T-helper 17 cell (primary cell): ENCODE data around the gene TRIO. TPM values are rescaled to one million over a fixed set of nuclear protein-coding genes. Genes with fewer than 3 reads are reported as not detected.
A peak's percentile ranks its signal among the peaks of the same experiment; 100 is the strongest.
"Not testable (repeated sequence)": the region's sequence is repeated elsewhere in the genome, so short reads cannot be mapped to it uniquely, and the experiment has no call there.

ENCODE experiments used
- ATAC-seq: fragments of 150-1000 bp; cut with Tn5 transposase; 2 replicates; pipeline ENCODE4 v1.10.0; 2021; ENCODE audit warnings: mild to moderate bottlenecking, moderate library complexity
- DNase-seq, 3 donors: peaks; one replicate each; pipeline versions ENCODE4 v3.0.0 to v3.0.0-alpha.2; 2020 to 2021
- H3K9me3 ChIP-seq: one replicate; pipeline ENCODE4 v1.7.0; 2013; ENCODE audit warnings: low read length, mild to moderate bottlenecking; ENCODE audit not compliant: control insufficient read depth, poor library complexity, severe bottlenecking
- H3K27ac Mint-ChIP-seq: one replicate; pipeline ENCODE4 v1.8.0; 2022; ENCODE audit warnings: mild to moderate bottlenecking, moderate library complexity, mixed read lengths
- H3K27me3 Mint-ChIP-seq: one replicate; pipeline ENCODE4 v1.8.0; 2022; ENCODE audit warnings: mixed read lengths
- H3K36me3 Mint-ChIP-seq: one replicate; pipeline ENCODE4 v1.8.0; 2022; ENCODE audit warnings: low read depth, mixed read lengths
- H3K4me1 Mint-ChIP-seq: one replicate; pipeline ENCODE4 v1.8.0; 2022; ENCODE audit warnings: mild to moderate bottlenecking, mixed read lengths
- H3K4me3 Mint-ChIP-seq: one replicate; pipeline ENCODE4 v1.8.0; 2022; ENCODE audit warnings: mild to moderate bottlenecking, moderate library complexity, mixed read lengths
- total RNA-seq, 4 donors: library from RNA in 2 of 4; stranded (reverse) in 2 of 4; gene quantifications; one replicate each; pipeline ENCODE4 v1.2.3 and lab custom pipeline; 2022 to 2026

TRIO gene
- total RNA-seq, 2 donors from 2014 or later, result 19.3 to 19.5 TPM

- DNase-seq (no peak), ATAC-seq (no peak)
- Mint-ChIP-seq H3K27ac (no peak overlapping the region), H3K4me1 (no peaks in the 10 kb centered on the region), H3K27me3 (peaks cover 22% of the 10 kb centered on the region), H3K4me3 (no peak overlapping the region), H3K36me3 (peaks cover 6% of the 10 kb centered on the region)
- H3K9me3 ChIP-seq, result no peaks in the 10 kb centered on the region
Measured at GRCh38 chr5:14523243-14524034, 380.3 kb downstream of the TRIO start.

- ATAC-seq, result no peak
- Mint-ChIP-seq H3K27me3 (peaks cover 22% of the 10 kb centered on the region), H3K36me3 (peaks cover 6% of the 10 kb centered on the region), H3K4me3 (no peak overlapping the region), H3K4me1 (no peaks in the 10 kb centered on the region), H3K27ac (no peak overlapping the region)
- no peak for DNase-seq
- no peaks in the 10 kb centered on the region for H3K9me3 ChIP-seq
Measured at GRCh38 chr5:14525397-14525796, 382.3 kb downstream of the TRIO start.

GRCh38 chr5:14526493-14526892 is 383.4 kb downstream of the TRIO start:
- ATAC-seq, result no peak
- Mint-ChIP-seq H3K36me3 (peaks cover 6% of the 10 kb centered on the region), H3K27ac (no peak overlapping the region), H3K4me3 (no peak overlapping the region), H3K4me1 (no peaks in the 10 kb centered on the region), H3K27me3 (peaks cover 15% of the 10 kb centered on the region)
- H3K9me3 ChIP-seq, result no peaks in the 10 kb centered on the region
- DNase-seq, result no peak

GRCh38 chr5:14528115-14528514 is 385.0 kb downstream of the TRIO start:
- Mint-ChIP-seq H3K36me3 (peaks cover 2% of the 10 kb centered on the region), H3K27me3 (peaks cover 11% of the 10 kb centered on the region), H3K4me1 (no peaks in the 10 kb centered on the region), H3K27ac (no peak overlapping the region), H3K4me3 (no peak overlapping the region)
- H3K9me3 ChIP-seq, result no peaks in the 10 kb centered on the region
- ATAC-seq (no peak), DNase-seq (no peak)

- no peaks in the 10 kb centered on the region for H3K9me3 ChIP-seq
- no peak overlapping the region for H3K27ac Mint-ChIP-seq
- H3K36me3 Mint-ChIP-seq, result peaks cover 2% of the 10 kb centered on the region
- peaks cover 8% of the 10 kb centered on the region for H3K27me3 Mint-ChIP-seq
- ATAC-seq (no peak), DNase-seq (no peak)
- H3K4me3 Mint-ChIP-seq, result no peak overlapping the region
- no peaks in the 10 kb centered on the region for H3K4me1 Mint-ChIP-seq
Measured at GRCh38 chr5:14528926-14529325, 385.8 kb downstream of the TRIO start.

- H3K4me1 Mint-ChIP-seq, result no peaks in the 10 kb centered on the region
- no peaks in the 10 kb centered on the region for H3K9me3 ChIP-seq
- no peak for ATAC-seq
- H3K36me3 Mint-ChIP-seq, result no peaks in the 10 kb centered on the region
- H3K27me3 Mint-ChIP-seq, result no peaks in the 10 kb centered on the region
- H3K27ac Mint-ChIP-seq, result no peak overlapping the region
- H3K4me3 Mint-ChIP-seq, result no peak overlapping the region
- no peak for DNase-seq
Measured at GRCh38 chr5:14531668-14532067, 388.5 kb downstream of the TRIO start.

GRCh38 chr5:14532180-14532579 is 389.0 kb downstream of the TRIO start:
- no peaks in the 10 kb centered on the region for H3K36me3 Mint-ChIP-seq
- DNase-seq, result no peak
- no peak for ATAC-seq
- no peak overlapping the region for H3K27ac Mint-ChIP-seq
- no peaks in the 10 kb centered on the region for H3K4me1 Mint-ChIP-seq
- H3K9me3 ChIP-seq, result no peaks in the 10 kb centered on the region
- H3K4me3 Mint-ChIP-seq, result no peak overlapping the region
- H3K27me3 Mint-ChIP-seq, result no peaks in the 10 kb centered on the region

- DNase-seq (no peak), ATAC-seq (no peak)
- no peak overlapping the region for H3K4me3 Mint-ChIP-seq
- H3K27ac Mint-ChIP-seq, result peak overlapping the region; percentile 56
- no peaks in the 10 kb centered on the region for H3K27me3 Mint-ChIP-seq
- no peaks in the 10 kb centered on the region for H3K4me1 Mint-ChIP-seq
- no peaks in the 10 kb centered on the region for H3K36me3 Mint-ChIP-seq
- no peaks in the 10 kb centered on the region for H3K9me3 ChIP-seq
Measured at GRCh38 chr5:14534773-14535172, 391.6 kb downstream of the TRIO start.

- H3K9me3 ChIP-seq, result no peaks in the 10 kb centered on the region
- ATAC-seq (no peak), DNase-seq (no peak)
- H3K27ac Mint-ChIP-seq, result no peak overlapping the region
- H3K36me3 Mint-ChIP-seq, result no peaks in the 10 kb centered on the region
- H3K4me1 Mint-ChIP-seq, result peaks cover 8% of the 10 kb centered on the region
- no peak overlapping the region for H3K4me3 Mint-ChIP-seq
- H3K27me3 Mint-ChIP-seq, result peaks cover 11% of the 10 kb centered on the region
Measured at GRCh38 chr5:14545308-14545707, 402.2 kb downstream of the TRIO start.

GRCh38 chr5:14545862-14546261 is 402.7 kb downstream of the TRIO start:
- ATAC-seq (no peak), DNase-seq (no peak)
- H3K4me3 Mint-ChIP-seq, result no peak overlapping the region
- no peaks in the 10 kb centered on the region for H3K9me3 ChIP-seq
- H3K4me1 Mint-ChIP-seq, result peaks cover 8% of the 10 kb centered on the region
- no peak overlapping the region for H3K27ac Mint-ChIP-seq
- H3K27me3 Mint-ChIP-seq, result peaks cover 13% of the 10 kb centered on the region
- no peaks in the 10 kb centered on the region for H3K36me3 Mint-ChIP-seq

GRCh38 chr5:14547666-14548065 is 404.5 kb downstream of the TRIO start:
- Mint-ChIP-seq H3K4me3 (no peak overlapping the region), H3K36me3 (no peaks in the 10 kb centered on the region), H3K4me1 (peaks cover 8% of the 10 kb centered on the region), H3K27me3 (peaks cover 13% of the 10 kb centered on the region), H3K27ac (no peak overlapping the region)
- ATAC-seq, result no peak
- no peak for DNase-seq
- H3K9me3 ChIP-seq, result no peaks in the 10 kb centered on the region

GRCh38 chr5:14551211-14551610 is 408.1 kb downstream of the TRIO start:
- H3K9me3 ChIP-seq, result no peaks in the 10 kb centered on the region
- no peak overlapping the region for H3K27ac Mint-ChIP-seq
- H3K36me3 Mint-ChIP-seq, result no peaks in the 10 kb centered on the region
- peaks cover 8% of the 10 kb centered on the region for H3K4me1 Mint-ChIP-seq
- ATAC-seq (no peak), DNase-seq (no peak)
- H3K4me3 Mint-ChIP-seq, result no peak overlapping the region
- peaks cover 9% of the 10 kb centered on the region for H3K27me3 Mint-ChIP-seq

- Mint-ChIP-seq H3K4me1 (peaks cover 8% of the 10 kb centered on the region), H3K36me3 (no peaks in the 10 kb centered on the region)
Measured at GRCh38 chr5:14552017-14552416, 408.9 kb downstream of the TRIO start.

GRCh38 chr5:14554288-14554687 is 411.1 kb downstream of the TRIO start:
- not testable (repeated sequence) for H3K4me1 Mint-ChIP-seq, ATAC-seq, H3K27me3 Mint-ChIP-seq, H3K9me3 ChIP-seq, H3K4me3 Mint-ChIP-seq, H3K27ac Mint-ChIP-seq, DNase-seq, H3K36me3 Mint-ChIP-seq

More at GRCh38 chr5:14552017-14552416, 408.9 kb downstream of the TRIO start:
- ATAC-seq (no peak), DNase-seq (no peak)
- peaks cover 9% of the 10 kb centered on the region for H3K27me3 Mint-ChIP-seq
- H3K4me3 Mint-ChIP-seq, result no peak overlapping the region
- no peak overlapping the region for H3K27ac Mint-ChIP-seq
- no peaks in the 10 kb centered on the region for H3K9me3 ChIP-seq
